NCI-H774 (cell line): ENCODE results near the gene ICAM4.
"Not testable (repeated sequence)": the region's sequence is repeated elsewhere in the genome, so short reads cannot be mapped to it uniquely, and the experiment has no call there.

Experiments
- DNase-seq: peaks from one replicate; lab custom pipeline; 2025; lab: John Stamatoyannopoulos, UW

The ICAM4 gene

GRCh38 chr19:10269333-10270179, 17.2 kb upstream of the ICAM4 start:
- peak; percentile 47 for DNase-seq

- DNase-seq = no peak
Observed at GRCh38 chr19:10270180-10270615, 16.6 kb upstream of the ICAM4 start.

GRCh38 chr19:10270616-10271394, 15.9 kb upstream of the ICAM4 start, which contains the start of gene ICAM1:
ICAM1 (plus strand) TSS chr19:10271120; CDS start chr19:10271160, 40 bp downstream.
- no peak for DNase-seq

- DNase-seq = no peak
Observed at GRCh38 chr19:10271543-10272086, 15.1 kb upstream of the ICAM4 start.

- DNase-seq = no peak
Observed at GRCh38 chr19:10274589-10274988, 12.2 kb upstream of the ICAM4 start.

- no peak for DNase-seq
Observed at GRCh38 chr19:10277795-10278589, 8.8 kb upstream of the ICAM4 start.

GRCh38 chr19:10278935-10279334, 7.8 kb upstream of the ICAM4 start:
- DNase-seq = no peak

GRCh38 chr19:10279737-10280442, 6.9 kb upstream of the ICAM4 start:
- no peak for DNase-seq

- DNase-seq = not testable (repeated sequence)
Observed at GRCh38 chr19:10282043-10282442, 4.7 kb upstream of the ICAM4 start.

- DNase-seq = no peak
Observed at GRCh38 chr19:10283301-10284064, 3.3 kb upstream of the ICAM4 start.

- no peak for DNase-seq
Observed at GRCh38 chr19:10284065-10284959, 2.4 kb upstream of the ICAM4 start.

GRCh38 chr19:10284960-10285278, 1.8 kb upstream of the ICAM4 start:
- DNase-seq = no peak

GRCh38 chr19:10285393-10285792, 1.4 kb upstream of the ICAM4 start:
- no peak for DNase-seq

- peak; percentile 43 for DNase-seq
Observed at GRCh38 chr19:10288662-10289166, 2.0 kb downstream of the ICAM4 start.

- DNase-seq = peak; percentile 51
Observed at GRCh38 chr19:10289167-10289835, 2.5 kb downstream of the ICAM4 start.

GRCh38 chr19:10289836-10290356, 3.1 kb downstream of the ICAM4 start, which contains the start of gene ICAM5:
ICAM5 (plus strand) TSS chr19:10289952; CDS start chr19:10290044, 92 bp downstream.
- DNase-seq = no peak

GRCh38 chr19:10290357-10290875, 3.7 kb downstream of the ICAM4 start:
- DNase-seq = no peak

- DNase-seq = no peak
Observed at GRCh38 chr19:10290876-10291553, 4.3 kb downstream of the ICAM4 start.
